Skeletal muscle cell (primary cell): ENCODE results near the gene EIF4ENIF1.
A peak's percentile ranks its signal among the peaks of the same experiment; 100 is the strongest.
"Not testable (repeated sequence)": the region's sequence is repeated elsewhere in the genome, so short reads cannot be mapped to it uniquely, and the experiment has no call there.

Source experiments
- DNase-seq: peaks from one replicate; pipeline ENCODE4 v3.0.0-alpha.2; 2010; ENCODE audit warnings: low read depth
- H3K4me3 ChIP-seq: 2 replicates; pipeline ENCODE4 v1.5.1; 2011; ENCODE audit warnings: low read depth, mild to moderate bottlenecking, control low read depth, low read length, moderate library complexity

Gene EIF4ENIF1

DNA sequence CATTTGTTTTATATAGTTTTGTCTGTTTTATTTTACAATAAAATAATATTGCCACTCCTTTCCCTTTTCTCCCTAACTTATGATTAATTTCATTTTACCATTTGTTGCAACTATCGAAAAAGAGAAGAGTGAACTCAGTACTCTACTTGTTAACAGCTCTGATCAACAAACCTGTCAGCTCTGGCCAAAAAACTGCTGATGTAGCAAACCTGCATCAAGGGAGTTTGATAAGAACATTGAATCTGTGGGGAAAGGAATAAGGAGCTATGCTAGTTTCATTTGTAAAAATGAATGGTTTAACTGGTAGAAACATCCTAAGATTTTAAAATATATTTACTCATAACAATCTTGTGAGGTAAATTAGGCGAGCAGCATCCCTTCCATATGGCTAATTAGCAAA lies 42.9 kb downstream of the EIF4ENIF1 start:
- H3K4me3 ChIP-seq, result no peak overlapping the region
- no peak for DNase-seq

DNA sequence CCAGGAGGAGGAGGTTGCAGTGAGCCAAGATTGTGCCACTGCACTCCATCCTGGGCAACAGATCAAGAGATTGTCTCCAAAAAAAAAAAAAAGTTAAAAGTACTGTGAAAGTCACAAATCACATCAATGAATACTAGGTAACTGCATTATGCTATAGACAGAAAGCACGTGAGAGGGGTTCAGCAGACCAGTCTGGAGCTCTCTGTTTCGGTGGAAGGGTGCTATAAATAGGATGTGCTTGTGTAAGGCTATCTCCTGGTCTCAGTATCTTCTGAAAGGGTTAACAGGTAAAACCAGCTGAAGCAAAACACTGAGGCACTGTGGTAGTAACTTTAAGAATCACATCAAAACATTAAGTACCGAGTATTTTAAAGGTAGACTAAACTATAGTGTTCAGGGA lies 43.4 kb downstream of the EIF4ENIF1 start:
- no peak overlapping the region for H3K4me3 ChIP-seq
- DNase-seq, result no peak

DNA sequence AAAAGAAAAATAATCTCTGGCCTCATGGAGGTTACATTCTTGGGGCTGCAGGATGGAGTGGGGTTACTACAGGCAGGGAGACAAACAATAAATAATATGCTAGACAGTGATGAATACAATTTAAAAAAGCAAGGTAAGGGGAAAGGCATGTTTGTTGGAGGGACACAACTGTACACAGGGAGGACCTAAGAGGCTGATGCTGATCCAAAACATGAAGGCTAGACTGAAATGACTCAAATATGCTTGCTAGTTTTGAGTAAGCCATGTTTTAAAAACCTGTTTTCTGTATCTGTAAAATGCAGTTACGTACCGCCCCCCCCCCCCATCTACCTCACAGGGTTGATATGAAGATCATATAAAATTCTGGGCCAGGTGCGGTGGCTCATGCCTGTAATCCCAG lies 44.0 kb downstream of the EIF4ENIF1 start:
- no peak overlapping the region for H3K4me3 ChIP-seq
- no peak for DNase-seq

DNA sequence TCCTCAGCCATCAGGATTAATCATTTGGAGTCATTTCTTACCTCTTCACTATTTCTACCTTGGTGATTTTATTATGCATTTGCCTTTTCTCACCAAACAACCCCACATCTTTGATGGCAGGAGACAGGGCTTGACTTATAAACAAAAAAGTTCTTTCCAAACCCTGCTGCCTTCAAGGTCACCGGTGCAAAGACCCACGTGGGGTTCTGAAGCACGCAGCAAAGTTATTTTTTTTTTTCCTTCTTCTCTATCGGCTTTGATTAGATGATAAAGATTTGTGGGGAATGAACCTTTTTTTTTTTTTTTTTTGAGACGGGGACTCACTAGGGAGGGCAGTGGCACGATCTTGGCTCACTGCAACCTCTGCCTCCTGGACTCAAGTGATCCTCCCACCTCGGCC lies 46.1 kb downstream of the EIF4ENIF1 start:
- no peak for DNase-seq
- no peak overlapping the region for H3K4me3 ChIP-seq

DNA sequence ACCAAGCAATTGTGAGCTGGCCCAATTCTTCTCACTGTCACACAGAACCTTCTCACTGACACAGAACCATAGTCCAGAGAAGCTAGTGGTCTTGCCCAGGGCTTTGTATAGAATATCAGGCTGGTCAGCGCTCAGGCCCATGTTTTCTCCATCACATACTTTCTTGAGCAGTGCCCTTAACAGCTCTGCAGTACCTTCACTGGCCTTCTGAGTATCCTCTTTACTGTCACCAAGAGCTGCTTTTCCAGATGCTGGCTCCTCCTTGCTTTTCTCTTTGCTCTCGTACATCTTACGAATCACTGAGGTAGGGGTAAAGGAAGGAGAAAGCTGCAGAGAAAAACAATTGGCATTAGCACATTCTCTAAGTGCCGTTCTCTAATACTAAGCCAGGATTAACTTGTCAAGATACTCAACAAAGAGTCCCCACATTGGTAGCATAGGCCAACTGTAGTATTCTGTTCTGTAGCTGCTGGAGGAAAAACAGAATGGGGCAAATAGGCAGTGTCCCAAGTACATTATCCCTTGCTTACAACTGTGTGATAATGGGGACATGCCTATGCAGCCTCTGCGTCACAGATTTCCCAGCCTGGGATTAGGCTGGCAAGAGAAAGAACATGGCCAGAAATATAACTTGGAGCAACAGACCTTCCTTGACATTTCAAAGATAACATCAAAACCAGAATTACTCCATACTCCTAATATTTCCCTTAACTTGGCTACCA lies 46.7 kb downstream of the EIF4ENIF1 start:
- DNase-seq, result no peak

DNA sequence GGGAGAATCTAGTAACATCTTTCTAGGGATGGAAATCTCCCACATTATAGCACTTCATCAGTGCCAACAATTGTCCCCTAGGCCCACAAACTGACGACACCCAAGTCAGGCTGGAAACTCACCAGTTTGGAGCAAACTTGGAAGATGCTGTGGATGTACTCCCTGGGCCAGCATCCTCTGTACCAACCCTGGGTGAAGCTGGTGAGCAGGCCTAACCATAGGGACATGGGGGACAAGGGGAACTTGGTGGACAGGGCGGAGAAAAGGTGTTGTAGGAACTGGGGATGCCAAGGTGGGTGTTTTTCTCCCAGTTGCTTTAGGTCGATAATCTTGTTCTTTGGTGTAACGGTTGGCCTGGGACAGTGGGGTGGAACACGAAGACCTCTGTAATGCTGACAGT lies 48.0 kb downstream of the EIF4ENIF1 start:
- DNase-seq, result no peak
- H3K4me3 ChIP-seq, result no peak overlapping the region

More for the DNA sequence above, 46.7 kb downstream of the EIF4ENIF1 start:
- no peak overlapping the region for H3K4me3 ChIP-seq

DNA sequence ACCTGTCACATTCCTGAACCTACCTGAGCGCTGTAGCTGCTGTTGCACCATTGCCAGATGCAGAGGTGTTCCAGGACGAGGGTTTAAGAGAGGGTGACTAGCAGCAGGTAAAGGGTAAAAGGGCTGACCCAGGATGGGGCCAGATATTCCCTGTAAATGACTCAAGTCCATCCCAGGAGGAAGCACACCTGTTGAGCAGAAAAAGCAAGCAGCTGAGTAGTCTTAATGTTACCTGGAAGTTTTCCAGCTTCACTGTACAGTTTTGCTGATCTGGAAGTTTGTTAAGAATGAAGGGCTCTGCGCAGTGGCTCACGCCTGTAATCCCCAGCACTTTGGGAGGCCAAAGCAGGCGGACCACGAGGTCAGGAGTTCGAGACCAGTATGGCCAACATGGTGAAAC lies 49.0 kb downstream of the EIF4ENIF1 start:
- no peak overlapping the region for H3K4me3 ChIP-seq
- DNase-seq, result no peak

DNA sequence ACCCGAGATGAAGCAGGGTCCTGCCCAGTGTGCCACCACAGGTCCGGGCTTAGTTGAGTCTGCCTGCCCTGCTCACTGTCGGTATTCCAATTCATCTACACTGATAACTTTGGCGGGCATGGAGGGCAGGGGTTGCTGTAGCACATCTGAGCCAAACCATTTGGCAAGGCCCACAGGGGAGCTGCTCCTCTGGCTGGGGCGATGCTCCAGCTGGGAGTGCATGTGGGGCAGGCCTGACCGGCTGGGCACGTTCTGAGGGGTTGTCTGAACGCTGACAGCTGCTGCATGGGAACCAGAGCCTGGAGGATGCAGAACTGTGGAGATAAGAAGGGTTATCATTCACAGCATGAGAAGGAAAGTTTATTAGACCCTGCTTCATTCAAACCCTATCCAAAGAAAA lies 49.8 kb downstream of the EIF4ENIF1 start:
- no peak overlapping the region for H3K4me3 ChIP-seq

DNA sequence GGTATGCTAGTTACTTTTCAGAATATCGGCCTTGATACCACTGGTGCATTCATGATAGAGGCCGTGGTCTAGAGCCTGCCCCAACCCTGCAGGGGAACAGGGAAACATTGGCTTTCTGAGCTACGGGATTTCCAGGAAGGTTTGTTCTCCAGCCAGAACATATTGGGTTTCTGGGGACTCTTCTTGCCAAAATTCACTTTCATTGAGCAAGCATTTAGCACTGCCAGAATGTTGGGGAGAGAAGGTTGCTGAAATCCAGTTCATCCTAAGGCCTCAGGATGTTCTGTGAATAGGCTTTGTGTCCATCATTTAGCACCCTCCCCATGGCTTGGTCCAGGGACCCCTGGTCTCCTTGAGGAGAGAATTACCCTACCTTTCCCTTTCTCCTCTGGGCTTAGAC lies 53.5 kb downstream of the EIF4ENIF1 start:
- H3K4me3 ChIP-seq, result no peak overlapping the region
- peak; percentile 1 for DNase-seq

More for the DNA sequence above, 49.8 kb downstream of the EIF4ENIF1 start:
- DNase-seq, result no peak

DNA sequence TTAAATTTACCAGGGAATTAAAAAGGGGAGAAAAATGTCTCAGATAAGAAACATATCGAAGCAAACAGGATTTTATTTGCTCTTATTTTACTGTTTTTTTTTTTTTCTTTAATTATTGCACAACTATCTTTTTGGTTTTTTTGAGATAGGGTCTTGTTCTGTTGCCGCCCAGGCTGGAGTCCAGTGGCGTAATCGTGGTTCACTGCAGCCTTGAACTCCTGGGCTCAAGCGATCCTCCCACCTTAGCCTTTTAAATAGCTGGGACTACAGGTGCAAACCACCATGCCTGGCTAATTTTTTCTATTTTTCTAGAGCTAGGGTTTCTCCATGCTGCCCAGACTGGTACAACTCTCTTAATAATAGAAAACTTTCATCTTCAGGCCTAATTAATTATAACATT lies 57.7 kb downstream of the EIF4ENIF1 start:
- no peak for DNase-seq
- H3K4me3 ChIP-seq, result no peak overlapping the region

DNA sequence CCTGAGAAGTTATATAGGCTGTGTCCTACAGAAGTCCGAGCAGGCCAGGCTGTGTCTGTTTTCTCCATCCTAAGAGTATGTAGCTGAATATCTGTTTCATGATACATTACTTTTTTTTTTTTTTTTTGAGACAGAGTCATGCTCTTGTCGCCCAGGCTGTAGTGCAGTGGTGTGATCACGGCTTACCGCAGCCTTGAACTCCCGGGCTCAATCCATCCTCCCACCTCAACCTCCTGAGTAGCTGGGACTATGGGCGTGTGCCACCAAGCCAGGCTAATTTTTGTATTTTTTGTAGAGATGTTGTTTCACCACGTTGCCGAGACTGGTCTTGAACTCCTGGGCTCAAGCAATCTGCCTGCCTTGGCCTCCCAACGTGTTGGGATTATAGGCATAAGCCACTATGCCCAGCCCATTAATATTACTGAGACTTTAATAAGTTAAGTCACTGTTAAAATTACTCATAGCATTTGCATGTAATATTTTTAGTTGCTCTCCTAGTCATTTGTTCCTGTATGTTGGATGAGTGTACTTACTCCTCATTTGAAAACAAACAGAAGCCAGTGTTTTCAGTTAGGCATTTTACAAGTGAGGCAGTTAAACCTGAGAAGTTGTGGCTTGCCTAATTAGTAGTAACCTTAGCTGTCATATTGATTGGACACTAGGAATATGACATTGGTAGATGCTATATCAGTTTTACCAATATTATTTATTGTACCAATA lies 64.2 kb downstream of the EIF4ENIF1 start:
- H3K4me3 ChIP-seq, result no peak overlapping the region
- no peak for DNase-seq

DNA sequence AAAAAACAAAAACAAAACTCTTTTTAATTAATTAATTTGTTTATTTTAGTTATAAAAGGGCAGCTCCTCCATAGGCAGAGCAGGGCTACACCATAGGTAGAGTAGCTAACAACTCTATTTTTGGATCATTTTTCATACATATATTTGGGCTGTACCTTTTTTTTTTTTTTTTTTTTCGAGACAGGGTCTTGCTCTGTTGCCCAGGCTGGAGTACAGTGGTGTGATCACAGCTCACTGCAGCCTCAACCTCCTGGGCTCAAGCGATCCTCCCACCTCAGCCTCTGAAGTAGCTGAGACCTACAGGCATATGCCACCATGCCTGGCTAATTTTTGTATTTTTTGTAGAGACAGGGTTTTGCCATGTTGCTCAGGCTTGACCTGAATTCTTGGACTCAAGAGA lies 87.3 kb downstream of the EIF4ENIF1 start:
- DNase-seq, H3K4me3 ChIP-seq: not testable (repeated sequence)

DNA sequence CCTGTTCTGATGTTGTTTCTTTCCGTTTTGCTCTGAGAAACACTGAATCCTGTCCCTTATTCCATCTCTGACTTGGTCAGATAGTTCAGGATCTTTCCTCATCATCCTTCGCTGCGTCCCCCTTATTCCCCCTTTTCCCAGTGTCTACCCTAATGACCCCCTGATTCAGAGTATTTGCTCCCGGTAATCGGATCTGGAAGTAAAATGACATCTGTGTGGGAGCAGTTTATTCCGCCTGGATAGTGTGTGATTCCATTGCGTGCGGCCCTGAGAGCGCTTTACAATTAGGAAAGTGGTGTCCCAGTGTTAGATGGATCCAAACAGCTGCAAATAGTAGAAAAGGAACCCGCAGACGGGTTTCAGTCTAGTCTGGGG lies 89.6 kb downstream of the EIF4ENIF1 start:
- no peak for DNase-seq
- peak overlapping the region; percentile 95 for H3K4me3 ChIP-seq

DNA sequence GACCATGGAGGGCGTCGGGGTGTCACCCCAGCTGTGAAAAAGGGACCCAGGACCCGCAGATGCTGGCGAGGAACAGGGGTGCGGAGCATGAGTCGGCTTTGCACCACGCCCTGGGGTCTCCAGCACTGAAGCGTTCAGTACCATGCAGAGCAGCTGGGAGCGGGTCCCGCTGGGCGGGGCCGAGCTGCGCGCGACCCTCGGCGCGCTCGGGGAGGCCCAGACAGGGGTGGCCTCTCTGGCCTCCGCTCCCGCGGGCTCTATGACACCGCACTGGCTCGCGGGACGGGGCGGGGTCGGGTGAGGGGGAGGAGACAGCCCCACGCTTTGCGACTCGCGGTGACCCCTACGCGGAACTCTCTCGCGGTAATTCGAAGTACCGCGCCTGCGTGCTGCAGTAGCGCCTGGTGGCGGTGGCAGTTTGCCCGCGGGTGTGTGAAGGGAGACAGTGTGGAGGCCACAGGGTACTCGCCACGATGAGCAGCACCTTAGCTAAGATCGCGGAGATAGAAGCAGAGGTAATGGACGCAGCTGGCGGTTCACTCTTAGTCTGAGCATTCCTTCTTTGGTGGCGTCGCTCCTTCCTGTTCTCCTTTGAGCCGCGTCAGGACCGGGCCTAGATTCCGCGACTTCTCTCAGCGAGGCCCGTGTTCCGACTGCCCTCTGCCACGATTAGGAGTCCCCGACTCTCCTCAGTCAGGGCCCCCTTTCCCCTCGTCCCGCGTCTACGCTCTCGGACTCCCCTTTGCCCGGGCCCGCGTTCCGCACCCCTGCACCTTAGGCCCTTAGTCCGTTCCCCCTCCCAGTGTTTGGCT lies 90.2 kb downstream of the EIF4ENIF1 start, which contains the start of gene DRG1:
Gene DRG1 (plus strand): TSS at position 394 of the 812 bp plus-strand sequence. CDS start 80 bp downstream, at position 474.
- peak; percentile 81 for DNase-seq
- peak within 1 kb of the TSS; percentile 95 for H3K4me3 ChIP-seq

DNA sequence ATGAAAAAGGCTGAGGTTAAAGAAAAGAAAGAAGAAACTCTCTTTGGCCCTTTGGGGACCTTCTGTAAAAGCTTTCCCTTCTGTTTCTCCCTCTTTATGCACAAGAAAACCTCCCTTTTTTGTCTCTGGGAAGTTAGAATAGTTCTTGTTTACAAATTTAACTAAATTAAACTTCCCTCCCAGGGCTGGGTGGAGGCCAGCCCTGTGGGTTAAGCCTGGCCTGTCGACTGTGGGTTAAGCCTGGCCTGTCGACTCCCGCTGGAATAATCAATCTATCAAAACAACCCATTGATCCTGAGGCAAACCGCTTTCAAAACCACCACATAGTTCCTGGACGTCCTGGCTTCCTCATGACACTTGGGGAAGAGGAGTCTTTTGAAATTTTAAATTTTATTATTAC lies 91.4 kb downstream of the EIF4ENIF1 start:
- H3K4me3 ChIP-seq, result no peak overlapping the region
- no peak for DNase-seq

DNA sequence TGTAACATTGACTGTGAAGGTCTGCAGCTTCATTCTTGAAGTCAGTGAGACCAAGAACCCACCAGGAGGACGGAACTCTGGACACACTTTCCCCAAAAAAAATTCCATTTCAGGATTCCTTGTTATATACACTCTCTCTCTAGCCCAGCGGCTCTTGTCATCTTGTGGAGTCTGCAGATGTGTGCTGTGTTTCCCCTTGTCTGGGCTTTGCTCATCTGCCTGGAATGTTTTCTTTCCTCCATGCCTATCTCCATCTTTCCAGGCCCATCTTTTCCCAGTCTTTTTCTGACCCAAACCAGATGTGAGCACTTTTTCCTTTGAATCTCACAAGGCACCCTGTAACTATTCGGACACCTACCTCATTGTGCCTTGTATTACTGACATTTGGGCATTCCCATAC lies 95.3 kb downstream of the EIF4ENIF1 start:
- H3K4me3 ChIP-seq, result no peak overlapping the region
- no peak for DNase-seq

DNA sequence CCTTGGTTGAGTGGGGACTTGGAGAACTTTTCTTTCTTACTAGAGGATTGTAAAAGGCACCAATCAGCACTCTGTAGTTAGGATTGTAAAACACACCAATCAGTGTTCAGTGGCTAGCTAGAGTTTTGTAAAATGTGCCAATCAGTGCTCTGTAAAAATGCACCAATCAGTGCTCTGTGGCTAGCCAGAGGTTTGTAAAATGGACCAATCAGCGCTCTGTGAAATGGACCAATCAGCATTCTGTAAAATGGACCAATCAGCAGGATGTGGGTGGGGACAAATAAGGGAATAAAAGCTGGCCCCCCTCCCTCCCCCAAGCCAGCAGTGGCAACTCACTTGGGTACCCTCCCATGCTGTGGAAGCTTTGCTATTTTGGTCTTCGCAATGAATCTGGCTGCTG lies 95.7 kb downstream of the EIF4ENIF1 start:
- no peak overlapping the region for H3K4me3 ChIP-seq
- no peak for DNase-seq
